HCT116 (cell line): Measurements from ENCODE around the gene KIF13A. TPM values are rescaled to one million over a fixed set of nuclear protein-coding genes. Genes with fewer than 3 reads are reported as not detected.

Experiments used
- ATAC-seq: fragments of 200-7000 bp; cut with Tn5 transposase; 2 replicates; pipeline ENCODE4 v1.9.1; 2020; ENCODE audit warnings: mild to moderate bottlenecking, moderate library complexity
- BruUV-seq: library from RNA; stranded (reverse); fragments of 400-500 nt; replicated peaks from 2 replicates; lab custom pipeline; 2021; lab: Mats Ljungman, UMichigan
- CTCF ChIA-PET: fragments of 300-600 bp; sonication (Branson Sonifier 250); formaldehyde crosslinking; loops from one replicate; lab custom pipeline; 2021; ENCODE audit warnings: antibody characterized with exemption; lab: Charles Lee
- POLR2A ChIA-PET: fragments of 300-600, 350-600 bp; sonication (Branson Sonifier 250); formaldehyde crosslinking; loops from one replicate; lab custom pipeline; 2021; ENCODE audit warnings: antibody characterized with exemption; lab: Charles Lee
- RAD21 ChIA-PET, 2 experiments: fragments of 300-600 bp; sonication (Branson Sonifier 250); formaldehyde crosslinking; loops; one replicate each; lab custom pipeline; 2023; ENCODE audit warnings: low total read pairs in 2 of 2; ENCODE audit not compliant: uncharacterized antibody in 2 of 2, unreplicated experiment in 2 of 2, low non-redundant PET in 1 of 2; lab: Charles Lee
- DNase-seq: peaks from one replicate; pipeline ENCODE4 v3.0.0-alpha.2; 2010; ENCODE audit warnings: low read depth, low spot score
- H2AFZ ChIP-seq: fragments of 200-600 bp; shearing (Covaris generic), sonication (generic); 2 replicates; pipeline ENCODE4 v1.6.1; 2017; ENCODE audit warnings: low read depth, mixed run types, mixed read lengths, antibody characterized with exemption, low read length; ENCODE audit not compliant: poor library complexity, severe bottlenecking
- H3K27ac ChIP-seq: 2 replicates; pipeline ENCODE4 v1.5.1; 2012; ENCODE audit warnings: low read depth, low read length
- H3K27me3 ChIP-seq: fragments of 200-600 bp; sonication (generic); 2 replicates; pipeline ENCODE4 v1.6.1; 2016; ENCODE audit warnings: mixed run types, low read length, mixed read lengths; ENCODE audit not compliant: insufficient read depth
- H3K36me3 ChIP-seq, 2 experiments: fragments of 200-500 bp in 1 of 2; fragments of 200-600 bp in 1 of 2; sonication (Bioruptor generic) in 1 of 2; sonication (generic) in 1 of 2; 2 replicates each; pipeline versions ENCODE4 v1.5.1 to v1.6.1; 2014 to 2016; ENCODE audit warnings: low read length in 2 of 2, inconsistent platforms in 1 of 2, mixed read lengths in 1 of 2, mixed run types in 1 of 2; ENCODE audit not compliant: insufficient read depth in 2 of 2, control insufficient read depth in 1 of 2
- H3K4me1 ChIP-seq, 2 experiments: fragments of 200-600 bp in 1 of 2; sonication (generic) in 1 of 2; 2 replicates each; pipeline versions ENCODE4 v1.5.1 to v1.6.1; 2012 to 2017; ENCODE audit warnings: low read length in 2 of 2, inconsistent platforms in 1 of 2, mild to moderate bottlenecking in 1 of 2, mixed read lengths in 1 of 2, mixed run types in 1 of 2, moderate library complexity in 1 of 2; ENCODE audit not compliant: insufficient read depth in 2 of 2, control insufficient read depth in 1 of 2
- H3K4me2 ChIP-seq: fragments of 200-600 bp; sonication (generic); 2 replicates; pipeline ENCODE4 v1.6.1; 2017; ENCODE audit warnings: mixed run types, low read length, mixed read lengths
- H3K4me3 ChIP-seq, 2 experiments: fragments of 200-600 bp in 1 of 2; sonication (generic) in 1 of 2; replicated peaks in 1 of 2; 2 replicates each; pipeline ENCODE4 v1.5.1; 2011 to 2016; ENCODE audit warnings: low read length in 2 of 2, control low read depth in 1 of 2, low read depth in 1 of 2, mild to moderate bottlenecking in 1 of 2, mixed read lengths in 1 of 2, mixed run types in 1 of 2
- H3K79me2 ChIP-seq: fragments of 200-600 bp; sonication (generic); 2 replicates; pipeline ENCODE4 v1.6.1; 2017; ENCODE audit warnings: mild to moderate bottlenecking, mixed run types, low read length, moderate library complexity, mixed read lengths; ENCODE audit not compliant: insufficient read depth
- H3K9ac ChIP-seq: fragments of 200-600 bp; sonication (generic); 2 replicates; pipeline ENCODE4 v1.6.1; 2016; ENCODE audit warnings: low read length, mixed read lengths
- H3K9me2 ChIP-seq: fragments of 200-600 bp; sonication (generic), shearing (Covaris generic); 2 replicates; pipeline ENCODE4 v1.6.1; 2017; ENCODE audit warnings: mixed run types, mild to moderate bottlenecking, moderate library complexity; ENCODE audit not compliant: insufficient read depth
- H3K9me3 ChIP-seq, 2 experiments: fragments of 200-500 bp in 1 of 2; fragments of 200-600 bp in 1 of 2; sonication (Bioruptor generic) in 1 of 2; sonication (generic) in 1 of 2; 2 replicates each; pipeline ENCODE4 v1.6.1; 2014 to 2017; ENCODE audit warnings: low read length in 2 of 2, mixed read lengths in 2 of 2, inconsistent platforms in 1 of 2, low read depth in 1 of 2, mild to moderate bottlenecking in 1 of 2, mixed run types in 1 of 2, moderate library complexity in 1 of 2; ENCODE audit not compliant: control insufficient read depth in 1 of 2, insufficient read depth in 1 of 2
- H4K20me1 ChIP-seq: fragments of 200-600 bp; sonication (generic), shearing (Covaris generic); 2 replicates; pipeline ENCODE4 v1.6.1; 2017; ENCODE audit warnings: mixed run types, mild to moderate bottlenecking, moderate library complexity; ENCODE audit not compliant: insufficient read depth
- CBX3 ChIP-seq: IDR thresholded peaks from 2 replicates; pipeline ENCODE4 v1.6.1; 2012; ENCODE audit warnings: low read depth
- CEBPB ChIP-seq: IDR thresholded peaks from 2 replicates; pipeline ENCODE4 v1.6.1; 2012; ENCODE audit warnings: low read depth
- EZH2 ChIP-seq: fragments of 200-600 bp; sonication (generic); IDR thresholded peaks from 2 replicates; pipeline ENCODE4 v1.6.1; 2017; ENCODE audit warnings: antibody characterized with exemption, mixed run types
- EZH2phosphoT487 ChIP-seq: fragments of 200-600 bp; IDR thresholded peaks from 2 replicates; pipeline ENCODE4 v1.6.1; 2018; ENCODE audit warnings: antibody characterized with exemption, borderline replicate concordance
- JUND ChIP-seq: IDR thresholded peaks from 2 replicates; pipeline ENCODE4 v1.6.1; 2012
- POLR2AphosphoS5 ChIP-seq: IDR thresholded peaks from 2 replicates; pipeline ENCODE4 v1.6.1; 2011; ENCODE audit warnings: mild to moderate bottlenecking, low read depth, low read length, moderate library complexity
- RAD21 ChIP-seq: IDR thresholded peaks from 2 replicates; pipeline ENCODE4 v1.6.1; 2012; ENCODE audit warnings: low read depth, mild to moderate bottlenecking
- SIN3A ChIP-seq: IDR thresholded peaks from 2 replicates; pipeline ENCODE4 v1.6.1; 2012; ENCODE audit warnings: low read depth
- SP1 ChIP-seq: IDR thresholded peaks from 2 replicates; pipeline ENCODE4 v1.6.1; 2012; ENCODE audit warnings: low read depth
- SRF ChIP-seq: IDR thresholded peaks from 2 replicates; pipeline ENCODE4 v1.6.1; 2012; ENCODE audit warnings: low read depth
- TCF7L2 ChIP-seq: IDR thresholded peaks from 2 replicates; pipeline ENCODE4 v1.7.0; 2011; ENCODE audit warnings: borderline replicate concordance, inconsistent platforms; ENCODE audit not compliant: insufficient read depth, insufficient read length; ENCODE audit errors: extremely low read depth
- ZFX ChIP-seq: fragments of 450-650 bp; IDR thresholded peaks from 2 replicates; pipeline ENCODE4 v1.6.1; 2017
- intact Hi-C: fragments of 100-400 bp; cut with micrococcal nuclease; formaldehyde crosslinking; loops from 2 replicates; pipeline ENCODE4 v1.10.0; 2022
- total RNA-seq: library from RNA; stranded (reverse); gene quantifications from one replicate; pipeline ENCODE4 v1.2.1, GENCODE V29; 2021; ENCODE audit not compliant: unreplicated experiment
- TF ChIP-seq, protein P1 (sequence below): IDR thresholded peaks from 2 replicates; pipeline ENCODE4 v1.6.1; 2012
- TF ChIP-seq, protein P2 (sequence below): IDR thresholded peaks from 2 replicates; pipeline ENCODE4 v1.6.1; 2012

KIF13A gene
- total RNA-seq, 1 experiment from 2014 or later = 23.1 TPM

- H3K4me3 ChIP-seq = no peak overlapping the region
- H2AFZ ChIP-seq = no peak overlapping the region
- peaks cover 13 to 33% of the 10 kb centered on the region in 2 experiments for H3K4me1 ChIP-seq
- H3K9me2 ChIP-seq = no peaks in the 10 kb centered on the region
- RAD21 ChIA-PET = no interaction called here
- no TSS peak for BruUV-seq
- H3K36me3 ChIP-seq = no peaks in the 10 kb centered on the region
- no peaks in the 10 kb centered on the region for H3K27me3 ChIP-seq
- ATAC-seq = no peak
- H3K79me2 ChIP-seq = peaks cover 8% of the 10 kb centered on the region
- CTCF ChIA-PET = no interaction called here
- H3K4me2 ChIP-seq = no peak overlapping the region
- no peak for DNase-seq
- no peaks in the 10 kb centered on the region for H3K9me3 ChIP-seq
- POLR2A ChIA-PET = no interaction called here
- no peak overlapping the region for H3K9ac ChIP-seq
- intact Hi-C loops = no loop called here
- H3K27ac ChIP-seq = no peak overlapping the region
- TF ChIP-seq POLR2AphosphoS5 = no peak
- TF ChIP-seq ZFX = no peak
- TF ChIP-seq CEBPB = no peak
- TF ChIP-seq, protein P1, sequence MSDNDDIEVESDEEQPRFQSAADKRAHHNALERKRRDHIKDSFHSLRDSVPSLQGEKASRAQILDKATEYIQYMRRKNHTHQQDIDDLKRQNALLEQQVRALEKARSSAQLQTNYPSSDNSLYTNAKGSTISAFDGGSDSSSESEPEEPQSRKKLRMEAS = no peak
- TF ChIP-seq SP1 = no peak
- TF ChIP-seq SIN3A = no peak
- no peak for TF ChIP-seq CBX3
- TF ChIP-seq, protein P2, sequence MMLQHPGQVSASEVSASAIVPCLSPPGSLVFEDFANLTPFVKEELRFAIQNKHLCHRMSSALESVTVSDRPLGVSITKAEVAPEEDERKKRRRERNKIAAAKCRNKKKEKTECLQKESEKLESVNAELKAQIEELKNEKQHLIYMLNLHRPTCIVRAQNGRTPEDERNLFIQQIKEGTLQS = no peak
- TF ChIP-seq JUND = no peak
- no peak for TF ChIP-seq EZH2
- no peak for TF ChIP-seq SRF
- no peak for TF ChIP-seq TCF7L2
- no peak for TF ChIP-seq EZH2phosphoT487
- no peak for TF ChIP-seq RAD21
- no peaks in the 10 kb centered on the region for H4K20me1 ChIP-seq
Observed at GRCh38 chr6:17967668-17968518, 19.5 kb downstream of the KIF13A start.
